ENCODE results near the gene TAF3.
A peak's percentile ranks its signal among the peaks of the same experiment; 100 is the strongest.

The TAF3 gene

DNA sequence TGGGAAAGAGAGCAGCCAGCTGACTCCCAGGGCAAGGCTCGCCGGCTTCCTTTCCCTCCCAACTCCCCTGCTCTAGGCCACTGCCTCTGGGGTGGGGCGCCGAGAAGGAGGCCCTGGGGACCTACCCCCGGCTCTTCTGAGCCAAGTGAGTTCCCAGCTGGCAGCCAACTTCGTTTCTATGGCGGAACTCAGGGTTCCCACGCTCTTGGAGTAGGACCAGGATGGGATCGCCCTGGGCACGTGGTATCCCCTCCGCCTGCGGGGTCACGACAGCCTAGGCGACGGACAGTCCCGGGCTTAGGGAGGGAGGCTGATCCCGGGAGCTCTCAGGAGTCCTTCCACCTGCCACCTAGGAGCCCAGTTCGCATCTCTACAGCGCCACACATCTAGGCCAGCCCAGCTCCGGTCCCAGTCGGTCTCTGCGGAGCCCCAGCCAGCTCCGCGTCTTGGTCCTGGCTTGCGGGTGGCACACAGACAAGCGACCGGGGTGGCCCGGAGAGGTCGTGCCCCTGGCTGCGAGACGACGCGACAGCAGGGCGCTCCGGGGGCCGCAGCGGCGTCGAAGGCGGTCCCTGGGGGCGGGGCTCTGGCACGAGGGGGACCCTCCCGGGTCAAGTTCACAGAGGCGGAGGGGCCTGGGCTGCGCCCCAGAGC lies 215.6 kb downstream of the TAF3 start:
- no peak overlapping the region for H2AFZ ChIP-seq (ENCODE audit: insufficient read depth, low read length, poor library complexity)
- no peak overlapping the region for H3K9ac ChIP-seq (ENCODE audit: low read length)
- H4K12ac ChIP-seq (ENCODE audit: low read depth, low read length): no peak overlapping the region
- no peak overlapping the region for H3K14ac ChIP-seq (ENCODE audit: low read length)
- no peak overlapping the region for H3K27ac ChIP-seq (ENCODE audit: low read depth, low read length)
- no peak overlapping the region for H3K23ac ChIP-seq (ENCODE audit: low read length)
- no peak overlapping the region for H4K91ac ChIP-seq (ENCODE audit: low read depth, low read length)
- H3K18ac ChIP-seq (ENCODE audit: low read length): no peak overlapping the region
- H3K4me3 ChIP-seq (ENCODE audit: low read depth, low read length): no peak overlapping the region
- peaks cover 14 to 20% of the 10 kb centered on the region in 2 experiments for H3K4me1 ChIP-seq (ENCODE audit: control insufficient read depth in 1 of 2, insufficient read depth in 2 of 2, low read length in 2 of 2)
- H3K27me3 ChIP-seq (ENCODE audit: insufficient read depth, low read length): peaks cover 54% of the 10 kb centered on the region
- H2BK5ac ChIP-seq (ENCODE audit: low read depth, low read length, poor library complexity): no peak overlapping the region
- no peak overlapping the region for H3K4ac ChIP-seq (ENCODE audit: low read depth, low read length)
- H4K8ac ChIP-seq (ENCODE audit: low read depth, low read length): no peak overlapping the region
- no peak overlapping the region for H2AK5ac ChIP-seq (ENCODE audit: low read length)
- no peaks in the 10 kb centered on the region for H3K36me3 ChIP-seq (ENCODE audit: control insufficient read depth in 1 of 2, insufficient read depth in 2 of 2, low read length in 2 of 2)
- DNase-seq: no peak
- H2BK120ac ChIP-seq (ENCODE audit: insufficient read depth, low read length, poor library complexity): no peak overlapping the region
- peak overlapping the region; percentile 50 for H3K4me2 ChIP-seq (ENCODE audit: low read length)
- H3K79me2 ChIP-seq (ENCODE audit: control insufficient read depth, insufficient read depth, low read length, poor library complexity): no peaks in the 10 kb centered on the region
- peaks cover 2% of the 10 kb centered on the region for H3K9me3 ChIP-seq (ENCODE audit: insufficient read depth, low read depth, low read length)
- no peak overlapping the region for H2BK12ac ChIP-seq (ENCODE audit: low read length)
- WGBS (ENCODE audit: extremely low coverage, insufficient coverage, insufficient read length): no CpG with 5 or more reads among the region's 45 CpGs
- no peaks in the 10 kb centered on the region for H3K79me1 ChIP-seq (ENCODE audit: low read length)

DNA sequence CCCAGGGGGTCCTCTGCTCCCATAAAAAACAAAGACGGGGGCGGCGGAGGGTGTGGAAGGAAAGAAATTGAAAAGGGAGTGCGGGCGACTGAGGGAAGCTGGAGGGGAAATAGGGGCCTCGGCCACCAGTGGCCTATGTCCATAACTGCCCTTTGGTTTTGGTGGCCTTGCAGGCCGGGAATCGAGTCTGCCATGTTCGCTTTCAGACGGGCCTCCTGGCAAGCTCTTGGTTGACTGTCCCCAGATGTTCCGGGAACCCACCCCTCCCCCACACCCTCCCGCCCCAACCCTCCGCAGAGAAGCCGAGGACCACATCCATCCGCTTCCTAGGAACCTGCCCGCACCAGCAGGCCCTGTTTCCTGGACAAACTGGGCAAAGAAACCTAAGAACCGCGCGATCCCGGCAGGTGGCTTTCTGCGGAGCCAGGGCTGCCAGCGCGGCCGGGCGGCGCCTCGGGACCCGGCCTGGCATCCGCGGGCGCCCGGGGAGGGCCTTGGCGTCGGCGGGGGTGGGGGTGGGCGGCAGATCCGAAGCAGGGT lies 216.2 kb downstream of the TAF3 start:
- H2AFZ ChIP-seq (ENCODE audit: insufficient read depth, low read length, poor library complexity): no peak overlapping the region
- H3K9ac ChIP-seq (ENCODE audit: low read length): no peak overlapping the region
- no CpG with 5 or more reads among the region's 37 CpGs for WGBS (ENCODE audit: extremely low coverage, insufficient coverage, insufficient read length)

DNA sequence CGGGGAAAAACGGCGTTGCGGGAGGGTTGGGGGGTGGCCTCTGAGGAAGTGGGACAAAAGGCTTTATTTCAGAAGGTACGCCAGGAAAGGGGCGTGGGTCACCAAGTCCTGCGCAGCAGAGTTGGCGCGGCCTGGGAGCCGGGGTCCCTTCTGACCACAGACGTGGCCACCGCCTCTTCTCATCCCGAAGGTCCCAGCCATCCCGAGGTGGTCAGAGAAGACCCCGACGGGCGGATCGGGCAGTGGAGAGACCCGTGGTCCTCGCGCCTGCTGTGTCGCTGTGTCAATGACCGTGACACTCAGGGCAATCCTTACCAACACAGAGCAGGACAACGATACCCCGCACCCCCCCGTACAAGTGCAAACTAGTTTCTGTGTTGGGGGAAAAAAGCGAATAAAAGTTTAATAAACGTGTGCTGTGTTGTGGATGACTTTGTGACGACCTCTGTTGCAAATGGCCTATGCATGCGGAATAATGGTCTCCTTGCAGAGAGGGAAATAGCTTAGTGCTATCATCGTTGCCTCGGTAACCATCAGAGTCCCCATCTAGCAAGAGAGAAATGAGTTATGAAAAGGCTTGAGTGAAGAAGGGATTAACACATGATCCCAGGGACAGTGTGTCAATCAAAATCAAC lies 216.8 kb downstream of the TAF3 start:
- H3K18ac ChIP-seq (ENCODE audit: low read length): no peak overlapping the region
- H3K4me2 ChIP-seq (ENCODE audit: low read length): peak overlapping the region; percentile 50
- no peak overlapping the region for H3K9ac ChIP-seq (ENCODE audit: low read length)
- H2AFZ ChIP-seq (ENCODE audit: insufficient read depth, low read length, poor library complexity): no peak overlapping the region
- H3K27ac ChIP-seq (ENCODE audit: low read depth, low read length): no peak overlapping the region
- no peaks in the 10 kb centered on the region for H3K79me2 ChIP-seq (ENCODE audit: control insufficient read depth, insufficient read depth, low read length, poor library complexity)
- H3K23ac ChIP-seq (ENCODE audit: low read length): no peak overlapping the region
- DNase-seq: no peak
- no peaks in the 10 kb centered on the region for H3K79me1 ChIP-seq (ENCODE audit: low read length)
- H3K27me3 ChIP-seq (ENCODE audit: insufficient read depth, low read length): peaks cover 61% of the 10 kb centered on the region
- no peak overlapping the region for H2BK12ac ChIP-seq (ENCODE audit: low read length)
- peaks cover 2% of the 10 kb centered on the region for H3K9me3 ChIP-seq (ENCODE audit: insufficient read depth, low read depth, low read length)
- H3K14ac ChIP-seq (ENCODE audit: low read length): no peak overlapping the region
- peaks cover 14 to 20% of the 10 kb centered on the region in 2 experiments for H3K4me1 ChIP-seq (ENCODE audit: control insufficient read depth in 1 of 2, insufficient read depth in 2 of 2, low read length in 2 of 2)
- H3K4me3 ChIP-seq (ENCODE audit: low read depth, low read length): no peak overlapping the region
- H2AK5ac ChIP-seq (ENCODE audit: low read length): no peak overlapping the region
- no peak overlapping the region for H3K4ac ChIP-seq (ENCODE audit: low read depth, low read length)
- H3K36me3 ChIP-seq (ENCODE audit: control insufficient read depth in 1 of 2, insufficient read depth in 2 of 2, low read length in 2 of 2): no peaks in the 10 kb centered on the region
- H4K91ac ChIP-seq (ENCODE audit: low read depth, low read length): no peak overlapping the region
- no peak overlapping the region for H2BK5ac ChIP-seq (ENCODE audit: low read depth, low read length, poor library complexity)
- WGBS (ENCODE audit: extremely low coverage, insufficient coverage, insufficient read length): no CpG with 5 or more reads among the region's 32 CpGs
- H4K12ac ChIP-seq (ENCODE audit: low read depth, low read length): no peak overlapping the region
- no peak overlapping the region for H4K8ac ChIP-seq (ENCODE audit: low read depth, low read length)
- H2BK120ac ChIP-seq (ENCODE audit: insufficient read depth, low read length, poor library complexity): no peak overlapping the region

More for the DNA sequence above, 216.2 kb downstream of the TAF3 start:
- Histone ChIP-seq H3K27me3 (ENCODE audit: insufficient read depth, low read length) (peaks cover 60% of the 10 kb centered on the region), H3K4me1 (ENCODE audit: control insufficient read depth in 1 of 2, insufficient read depth in 2 of 2, low read length in 2 of 2) (peaks cover 14 to 20% of the 10 kb centered on the region in 2 experiments), H3K4me3 (ENCODE audit: low read depth, low read length) (no peak overlapping the region), H3K79me1 (ENCODE audit: low read length) (no peaks in the 10 kb centered on the region), H3K14ac (ENCODE audit: low read length) (no peak overlapping the region), H3K18ac (ENCODE audit: low read length) (no peak overlapping the region), H3K4me2 (ENCODE audit: low read length) (peak overlapping the region; percentile 50), H2BK12ac (ENCODE audit: low read length) (no peak overlapping the region), H3K36me3 (ENCODE audit: control insufficient read depth in 1 of 2, insufficient read depth in 2 of 2, low read length in 2 of 2) (no peaks in the 10 kb centered on the region), H4K8ac (ENCODE audit: low read depth, low read length) (no peak overlapping the region), H3K9me3 (ENCODE audit: insufficient read depth, low read depth, low read length) (peaks cover 2% of the 10 kb centered on the region), H4K91ac (ENCODE audit: low read depth, low read length) (no peak overlapping the region), H2BK5ac (ENCODE audit: low read depth, low read length, poor library complexity) (no peak overlapping the region), H3K23ac (ENCODE audit: low read length) (no peak overlapping the region), H4K12ac (ENCODE audit: low read depth, low read length) (no peak overlapping the region), H3K79me2 (ENCODE audit: control insufficient read depth, insufficient read depth, low read length, poor library complexity) (no peaks in the 10 kb centered on the region), H3K4ac (ENCODE audit: low read depth, low read length) (no peak overlapping the region), H2AK5ac (ENCODE audit: low read length) (no peak overlapping the region), H2BK120ac (ENCODE audit: insufficient read depth, low read length, poor library complexity) (no peak overlapping the region), H3K27ac (ENCODE audit: low read depth, low read length) (no peak overlapping the region)
- DNase-seq: no peak

- H2BK5ac ChIP-seq (ENCODE audit: low read depth, low read length, poor library complexity): no peak overlapping the region
- no peak overlapping the region for H2AFZ ChIP-seq (ENCODE audit: insufficient read depth, low read length, poor library complexity)
- H3K79me2 ChIP-seq (ENCODE audit: control insufficient read depth, insufficient read depth, low read length, poor library complexity): no peaks in the 10 kb centered on the region
- H3K36me3 ChIP-seq (ENCODE audit: control insufficient read depth in 1 of 2, insufficient read depth in 2 of 2, low read length in 2 of 2): no peaks in the 10 kb centered on the region
- peaks cover 14 to 20% of the 10 kb centered on the region in 2 experiments for H3K4me1 ChIP-seq (ENCODE audit: control insufficient read depth in 1 of 2, insufficient read depth in 2 of 2, low read length in 2 of 2)
- no peak overlapping the region for H3K27ac ChIP-seq (ENCODE audit: low read depth, low read length)
- H2AK5ac ChIP-seq (ENCODE audit: low read length): no peak overlapping the region
- H3K18ac ChIP-seq (ENCODE audit: low read length): no peak overlapping the region
- no peaks in the 10 kb centered on the region for H3K79me1 ChIP-seq (ENCODE audit: low read length)
- no peak overlapping the region for H2BK120ac ChIP-seq (ENCODE audit: insufficient read depth, low read length, poor library complexity)
- no peak overlapping the region for H3K23ac ChIP-seq (ENCODE audit: low read length)
- no peak overlapping the region for H3K14ac ChIP-seq (ENCODE audit: low read length)
- H3K9ac ChIP-seq (ENCODE audit: low read length): no peak overlapping the region
- peak overlapping the region; percentile 34 for H3K4me3 ChIP-seq (ENCODE audit: low read depth, low read length)
- no peak overlapping the region for H4K91ac ChIP-seq (ENCODE audit: low read depth, low read length)
- H3K4ac ChIP-seq (ENCODE audit: low read depth, low read length): no peak overlapping the region
- no peak overlapping the region for H4K8ac ChIP-seq (ENCODE audit: low read depth, low read length)
- peaks cover 2% of the 10 kb centered on the region for H3K9me3 ChIP-seq (ENCODE audit: insufficient read depth, low read depth, low read length)
- H2BK12ac ChIP-seq (ENCODE audit: low read length): no peak overlapping the region
- H4K12ac ChIP-seq (ENCODE audit: low read depth, low read length): no peak overlapping the region
- H3K27me3 ChIP-seq (ENCODE audit: insufficient read depth, low read length): peaks cover 64% of the 10 kb centered on the region
- no CpG with 5 or more reads among the region's 47 CpGs for WGBS (ENCODE audit: extremely low coverage, insufficient coverage, insufficient read length)
- peak overlapping the region; percentile 59 for H3K4me2 ChIP-seq (ENCODE audit: low read length)
- no peak for DNase-seq
These were observed 217.6 kb downstream of the TAF3 start for GRCh38 chr10:8035641-8036470.
